MM.1S (cell line): ENCODE measurements around the gene ENC1.

ENCODE experiments used
- DNase-seq: peaks from one replicate; pipeline ENCODE4 v3.0.0-alpha.2; 2015
- H2AFZ ChIP-seq: fragments of 300-600 bp; sonication (generic); 2 replicates; pipeline ENCODE4 v1.6.0; 2016; ENCODE audit warnings: antibody characterized with exemption, low read length
- H3F3A ChIP-seq: fragments of 300-600 bp; sonication (generic); 2 replicates; pipeline ENCODE4 v1.6.1; 2016; ENCODE audit warnings: mild to moderate bottlenecking, antibody characterized with exemption, low read length, moderate library complexity, mixed read lengths; ENCODE audit not compliant: insufficient read depth
- H3K27ac ChIP-seq: fragments of 300-600 bp; sonication (generic); 2 replicates; pipeline ENCODE4 v1.5.1; 2016; ENCODE audit warnings: mild to moderate bottlenecking, low read length
- H3K27me3 ChIP-seq: fragments of 300-600 bp; sonication (generic); replicated peaks from 2 replicates; pipeline ENCODE4 v1.6.0; 2016; ENCODE audit warnings: low read length; ENCODE audit not compliant: insufficient read depth
- H3K36me3 ChIP-seq: fragments of 300-600 bp; sonication (generic); replicated peaks from 2 replicates; pipeline ENCODE4 v1.6.1; 2016; ENCODE audit warnings: mild to moderate bottlenecking, low read length, mixed read lengths; ENCODE audit not compliant: insufficient read depth
- H3K4me1 ChIP-seq: fragments of 300-600 bp; sonication (generic); 2 replicates; pipeline ENCODE4 v1.6.1; 2016; ENCODE audit warnings: low read length, mixed read lengths
- H3K4me2 ChIP-seq: fragments of 300-600 bp; sonication (generic); 2 replicates; pipeline ENCODE4 v1.6.0; 2016; ENCODE audit warnings: low read depth, low read length
- H3K4me3 ChIP-seq: fragments of 300-600 bp; sonication (generic); 2 replicates; pipeline ENCODE4 v1.5.1; 2016; ENCODE audit warnings: low read length, mixed read lengths
- H3K79me2 ChIP-seq: fragments of 300-600 bp; sonication (generic); 2 replicates; pipeline ENCODE4 v1.6.1; 2016; ENCODE audit warnings: mixed run types, low read length, mixed read lengths
- H3K9ac ChIP-seq: fragments of 300-600 bp; sonication (generic); 2 replicates; pipeline ENCODE4 v1.6.1; 2016; ENCODE audit warnings: low read length, mixed read lengths
- H3K9me2 ChIP-seq: fragments of 300-600 bp; sonication (generic); replicated peaks from 2 replicates; pipeline ENCODE4 v1.6.1; 2016; ENCODE audit warnings: mild to moderate bottlenecking, low read length, mixed read lengths; ENCODE audit not compliant: insufficient read depth
- H3K9me3 ChIP-seq: fragments of 300-600 bp; sonication (generic); replicated peaks from 2 replicates; pipeline ENCODE4 v1.6.1; 2016; ENCODE audit warnings: mild to moderate bottlenecking, low read length, mixed read lengths; ENCODE audit not compliant: insufficient read depth
- H4K20me1 ChIP-seq: fragments of 300-600 bp; sonication (generic); 2 replicates; pipeline ENCODE4 v1.6.1; 2016; ENCODE audit warnings: mild to moderate bottlenecking, low read length, moderate library complexity, mixed read lengths; ENCODE audit not compliant: insufficient read depth
- CTCF ChIP-seq: fragments of 300-600 bp; sonication (generic); IDR thresholded peaks from 2 replicates; pipeline ENCODE4 v1.5.1; 2016; ENCODE audit warnings: antibody characterized with exemption, low read length, mixed read lengths
- EZH2 ChIP-seq: fragments of 300-600 bp; sonication (generic); optimal IDR thresholded peaks from 2 replicates; pipeline ENCODE3; 2017; ENCODE audit warnings: low read depth, mild to moderate bottlenecking, antibody characterized with exemption, low read length, mixed read lengths
- EZH2phosphoT487 ChIP-seq: fragments of 300-600 bp; sonication (generic); IDR thresholded peaks from 2 replicates; pipeline ENCODE4 v1.6.1; 2018; ENCODE audit warnings: antibody characterized with exemption, low read length

The ENC1 gene

GRCh38 chr5:74622122-74622521 is 18.4 kb downstream of the ENC1 start:
- Histone ChIP-seq H3K36me3 (no peaks in the 10 kb centered on the region), H3K4me3 (no peak overlapping the region), H3K9me3 (no peaks in the 10 kb centered on the region), H3K27me3 (no peaks in the 10 kb centered on the region), H2AFZ (no peak overlapping the region), H3K9ac (no peak overlapping the region), H3F3A (no peaks in the 10 kb centered on the region), H3K9me2 (no peaks in the 10 kb centered on the region), H3K4me2 (no peak overlapping the region), H3K4me1 (no peaks in the 10 kb centered on the region), H3K79me2 (no peaks in the 10 kb centered on the region), H3K27ac (no peak overlapping the region), H4K20me1 (no peaks in the 10 kb centered on the region)
- no peak for TF ChIP-seq CTCF
- TF ChIP-seq EZH2phosphoT487 = no peak
- no peak for TF ChIP-seq EZH2
- no peak for DNase-seq

- no peaks in the 10 kb centered on the region for H3K79me2 ChIP-seq
- H3K36me3 ChIP-seq = no peaks in the 10 kb centered on the region
- no peak overlapping the region for H3K9ac ChIP-seq
- no peaks in the 10 kb centered on the region for H3F3A ChIP-seq
- no peaks in the 10 kb centered on the region for H4K20me1 ChIP-seq
- no peak overlapping the region for H2AFZ ChIP-seq
- no peak for DNase-seq
- no peaks in the 10 kb centered on the region for H3K4me1 ChIP-seq
- no peaks in the 10 kb centered on the region for H3K9me3 ChIP-seq
- no peak overlapping the region for H3K27ac ChIP-seq
- H3K9me2 ChIP-seq = no peaks in the 10 kb centered on the region
- H3K4me2 ChIP-seq = no peak overlapping the region
- TF ChIP-seq EZH2 = no peak
- TF ChIP-seq EZH2phosphoT487 = no peak
- no peak for TF ChIP-seq CTCF
- no peaks in the 10 kb centered on the region for H3K27me3 ChIP-seq
- no peak overlapping the region for H3K4me3 ChIP-seq
Measured at GRCh38 chr5:74621492-74621891, 19.0 kb downstream of the ENC1 start.

GRCh38 chr5:74619308-74619707 is 21.2 kb downstream of the ENC1 start:
- Histone ChIP-seq H3K36me3 (no peaks in the 10 kb centered on the region), H3K4me1 (no peaks in the 10 kb centered on the region), H3K4me2 (no peak overlapping the region), H3K27me3 (no peaks in the 10 kb centered on the region), H3K79me2 (no peaks in the 10 kb centered on the region), H3K9me2 (no peaks in the 10 kb centered on the region), H4K20me1 (no peaks in the 10 kb centered on the region), H2AFZ (no peak overlapping the region), H3K27ac (no peak overlapping the region), H3F3A (no peaks in the 10 kb centered on the region), H3K9me3 (no peaks in the 10 kb centered on the region), H3K4me3 (no peak overlapping the region), H3K9ac (no peak overlapping the region)
- DNase-seq = no peak
- TF ChIP-seq EZH2phosphoT487 (no peak), CTCF (no peak), EZH2 (no peak)

- H3K27me3 ChIP-seq = no peaks in the 10 kb centered on the region
- H3K79me2 ChIP-seq = no peaks in the 10 kb centered on the region
- no peaks in the 10 kb centered on the region for H4K20me1 ChIP-seq
- no peak for DNase-seq
- no peaks in the 10 kb centered on the region for H3F3A ChIP-seq
- no peak overlapping the region for H3K4me2 ChIP-seq
- no peaks in the 10 kb centered on the region for H3K9me3 ChIP-seq
- H3K4me1 ChIP-seq = no peaks in the 10 kb centered on the region
- no peak overlapping the region for H2AFZ ChIP-seq
- no peak for TF ChIP-seq CTCF
- no peak for TF ChIP-seq EZH2phosphoT487
- no peak for TF ChIP-seq EZH2
- no peak overlapping the region for H3K27ac ChIP-seq
- H3K9me2 ChIP-seq = no peaks in the 10 kb centered on the region
- H3K4me3 ChIP-seq = no peak overlapping the region
- H3K9ac ChIP-seq = no peak overlapping the region
- H3K36me3 ChIP-seq = no peaks in the 10 kb centered on the region
Measured at GRCh38 chr5:74618106-74618505, 22.4 kb downstream of the ENC1 start.
